ENCODE measurements around the gene ERI3.

ERI3 gene

DNA sequence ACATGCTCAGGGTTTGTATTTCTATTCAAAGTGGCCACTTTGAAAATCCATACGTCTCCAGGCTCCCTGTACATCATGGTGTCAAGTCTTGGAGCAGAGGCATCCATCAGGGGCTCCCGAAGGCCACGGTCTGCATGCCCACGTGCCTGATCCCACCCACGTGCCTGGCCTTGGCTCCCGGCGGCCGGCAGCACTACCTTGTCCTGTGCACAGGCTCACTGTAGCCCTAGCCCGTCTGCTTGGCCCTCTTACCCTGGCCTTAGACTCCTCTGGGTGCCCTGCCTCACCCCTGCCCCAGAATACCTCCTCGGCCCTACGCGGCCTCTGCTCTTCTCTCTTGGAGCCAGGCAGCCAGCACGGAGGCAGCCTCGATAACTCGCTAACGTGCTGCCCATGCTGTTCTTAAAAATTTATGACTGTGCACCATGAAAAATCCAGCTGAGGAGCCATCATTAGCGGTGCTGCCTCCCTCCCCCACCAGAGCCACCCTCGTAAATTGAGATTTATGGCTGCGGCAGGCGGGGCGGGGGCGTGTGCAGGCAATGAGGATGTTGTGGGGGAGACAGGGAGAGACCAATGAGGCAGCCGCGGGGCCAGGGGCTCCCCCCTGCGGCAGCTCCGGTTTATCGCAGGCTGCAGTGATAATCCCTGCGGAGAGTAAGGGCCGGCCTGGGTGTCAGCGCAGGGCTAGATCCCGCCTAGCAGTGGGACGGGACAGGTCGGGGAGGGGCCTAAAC, 117.2 kb downstream of the ERI3 start:
- Histone ChIP-seq H3K4me2 (ENCODE audit: low read depth, low read length, poor library complexity, severe bottlenecking) (peak overlapping the region; percentile 38), H3F3A (ENCODE audit: low read depth) (no peaks in the 10 kb centered on the region), H3K4me3 (ENCODE audit: low read length, poor library complexity, severe bottlenecking) (no peak overlapping the region), H4K20me1 (ENCODE audit: insufficient read depth, low read length, poor library complexity, severe bottlenecking) (no peaks in the 10 kb centered on the region), H3K4me1 (ENCODE audit: insufficient read depth, low read length, poor library complexity, severe bottlenecking) (peaks cover 24% of the 10 kb centered on the region), H3K9ac (ENCODE audit: low read depth, low read length, poor library complexity, severe bottlenecking) (peak overlapping the region; percentile 27), H3K27me3 (ENCODE audit: insufficient read depth, low read length, poor library complexity, severe bottlenecking) (no peaks in the 10 kb centered on the region), H3K79me2 (ENCODE audit: insufficient read depth, low read length) (no peaks in the 10 kb centered on the region), H3K9me3 (ENCODE audit: insufficient read depth, low read depth, low read length) (no peaks in the 10 kb centered on the region), H2AFZ (ENCODE audit: low read length) (no peak overlapping the region), H3K9me2 (replicated peaks; ENCODE audit: low read depth, low read length) (no peaks in the 10 kb centered on the region), H3K36me3 (ENCODE audit: insufficient read depth, low read length) (no peaks in the 10 kb centered on the region; the same call in 1 of the 2 replicates)
- no peak for TF ChIP-seq EZH2phosphoT487 (IDR thresholded peaks at IDR 0.05; ENCODE audit: borderline replicate concordance)
- TF ChIP-seq, protein P1, sequence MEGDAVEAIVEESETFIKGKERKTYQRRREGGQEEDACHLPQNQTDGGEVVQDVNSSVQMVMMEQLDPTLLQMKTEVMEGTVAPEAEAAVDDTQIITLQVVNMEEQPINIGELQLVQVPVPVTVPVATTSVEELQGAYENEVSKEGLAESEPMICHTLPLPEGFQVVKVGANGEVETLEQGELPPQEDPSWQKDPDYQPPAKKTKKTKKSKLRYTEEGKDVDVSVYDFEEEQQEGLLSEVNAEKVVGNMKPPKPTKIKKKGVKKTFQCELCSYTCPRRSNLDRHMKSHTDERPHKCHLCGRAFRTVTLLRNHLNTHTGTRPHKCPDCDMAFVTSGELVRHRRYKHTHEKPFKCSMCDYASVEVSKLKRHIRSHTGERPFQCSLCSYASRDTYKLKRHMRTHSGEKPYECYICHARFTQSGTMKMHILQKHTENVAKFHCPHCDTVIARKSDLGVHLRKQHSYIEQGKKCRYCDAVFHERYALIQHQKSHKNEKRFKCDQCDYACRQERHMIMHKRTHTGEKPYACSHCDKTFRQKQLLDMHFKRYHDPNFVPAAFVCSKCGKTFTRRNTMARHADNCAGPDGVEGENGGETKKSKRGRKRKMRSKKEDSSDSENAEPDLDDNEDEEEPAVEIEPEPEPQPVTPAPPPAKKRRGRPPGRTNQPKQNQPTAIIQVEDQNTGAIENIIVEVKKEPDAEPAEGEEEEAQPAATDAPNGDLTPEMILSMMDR (conservative IDR thresholded peaks at IDR 0.05; ENCODE audit: low read length) = peak; percentile 74

GRCh38 chr1:44236490-44237272, 118.4 kb downstream of the ERI3 start:
- Histone ChIP-seq H4K20me1 (ENCODE audit: insufficient read depth, low read length, poor library complexity, severe bottlenecking) (no peaks in the 10 kb centered on the region), H3K36me3 (ENCODE audit: insufficient read depth, low read length) (no peaks in the 10 kb centered on the region; the same call in 1 of the 2 replicates), H3K9ac (ENCODE audit: low read depth, low read length, poor library complexity, severe bottlenecking) (no peak overlapping the region), H3K4me3 (ENCODE audit: low read length, poor library complexity, severe bottlenecking) (no peak overlapping the region), H3K9me3 (ENCODE audit: insufficient read depth, low read depth, low read length) (no peaks in the 10 kb centered on the region), H3F3A (ENCODE audit: low read depth) (no peaks in the 10 kb centered on the region), H3K79me2 (ENCODE audit: insufficient read depth, low read length) (no peaks in the 10 kb centered on the region), H2AFZ (ENCODE audit: low read length) (no peak overlapping the region), H3K4me2 (ENCODE audit: low read depth, low read length, poor library complexity, severe bottlenecking) (no peak overlapping the region), H3K27me3 (ENCODE audit: insufficient read depth, low read length, poor library complexity, severe bottlenecking) (no peaks in the 10 kb centered on the region), H3K9me2 (replicated peaks; ENCODE audit: low read depth, low read length) (no peaks in the 10 kb centered on the region), H3K4me1 (ENCODE audit: insufficient read depth, low read length, poor library complexity, severe bottlenecking) (peaks cover 24% of the 10 kb centered on the region)
- no peak for TF ChIP-seq EZH2phosphoT487 (IDR thresholded peaks at IDR 0.05; ENCODE audit: borderline replicate concordance)
- TF ChIP-seq, protein P1 (conservative IDR thresholded peaks at IDR 0.05; ENCODE audit: low read length) = no peak; the same call in 1 of the 2 replicates

- H3K9me3 ChIP-seq (ENCODE audit: insufficient read depth, low read depth, low read length) = no peaks in the 10 kb centered on the region
- H3K4me3 ChIP-seq (ENCODE audit: low read length, poor library complexity, severe bottlenecking) = no peak overlapping the region
- no peak overlapping the region for H2AFZ ChIP-seq (ENCODE audit: low read length)
- no peak overlapping the region for H3K4me2 ChIP-seq (ENCODE audit: low read depth, low read length, poor library complexity, severe bottlenecking)
- peaks cover 24% of the 10 kb centered on the region for H3K4me1 ChIP-seq (ENCODE audit: insufficient read depth, low read length, poor library complexity, severe bottlenecking)
- no peaks in the 10 kb centered on the region for H3K27me3 ChIP-seq (ENCODE audit: insufficient read depth, low read length, poor library complexity, severe bottlenecking)
- no peaks in the 10 kb centered on the region; the same call in 1 of the 2 replicates for H3K36me3 ChIP-seq (ENCODE audit: insufficient read depth, low read length)
- no peaks in the 10 kb centered on the region for H3F3A ChIP-seq (ENCODE audit: low read depth)
- H3K9me2 ChIP-seq (replicated peaks; ENCODE audit: low read depth, low read length) = no peaks in the 10 kb centered on the region
- H3K9ac ChIP-seq (ENCODE audit: low read depth, low read length, poor library complexity, severe bottlenecking) = no peak overlapping the region
- H4K20me1 ChIP-seq (ENCODE audit: insufficient read depth, low read length, poor library complexity, severe bottlenecking) = no peaks in the 10 kb centered on the region
- no peaks in the 10 kb centered on the region for H3K79me2 ChIP-seq (ENCODE audit: insufficient read depth, low read length)
- no peak for TF ChIP-seq EZH2phosphoT487 (IDR thresholded peaks at IDR 0.05; ENCODE audit: borderline replicate concordance)
- TF ChIP-seq, protein P1 (conservative IDR thresholded peaks at IDR 0.05; ENCODE audit: low read length) = no peak
Observed at GRCh38 chr1:44235808-44236207, 119.2 kb downstream of the ERI3 start.
